GM11168 (cell line): ENCODE data around the gene LRRC52.

Experiments
- in situ Hi-C: fragments of 300-500 bp; cut with MboI; formaldehyde crosslinking; loops from one replicate; pipeline ENCODE4 v1.12.0; 2022; ENCODE audit warnings: low sequenced_read_pairs; ENCODE audit not compliant: unreplicated experiment

LRRC52 gene

GRCh38 chr1:165543532-165544438, at the start of gene LRRC52:
Gene LRRC52, plus strand, starts transcription at chr1:165544000. Its CDS starts 297 bp downstream, at chr1:165544297.
- in situ Hi-C loops = no loop called here

- in situ Hi-C loops = no loop called here
Measured at GRCh38 chr1:165494949-165495857, 48.6 kb upstream of the LRRC52 start.

- in situ Hi-C loops = no loop called here
Measured at GRCh38 chr1:165495858-165496205, 48.0 kb upstream of the LRRC52 start.

- in situ Hi-C loops = no loop called here
Measured at GRCh38 chr1:165496501-165496900, 47.3 kb upstream of the LRRC52 start.

- in situ Hi-C loops = no loop called here
Measured at GRCh38 chr1:165497069-165498013, 46.5 kb upstream of the LRRC52 start.

- in situ Hi-C loops = no loop called here
Measured at GRCh38 chr1:165501330-165501969, 42.4 kb upstream of the LRRC52 start.

GRCh38 chr1:165501970-165502348, 41.8 kb upstream of the LRRC52 start:
- in situ Hi-C loops = no loop called here

- in situ Hi-C loops = no loop called here
Measured at GRCh38 chr1:165507570-165507969, 36.2 kb upstream of the LRRC52 start.

- in situ Hi-C loops = no loop called here
Measured at GRCh38 chr1:165508291-165508690, 35.5 kb upstream of the LRRC52 start.

- in situ Hi-C loops = no loop called here
Measured at GRCh38 chr1:165512816-165513215, 31.0 kb upstream of the LRRC52 start.

GRCh38 chr1:165516469-165516868, 27.3 kb upstream of the LRRC52 start:
- in situ Hi-C loops = no loop called here

GRCh38 chr1:165520646-165521045, 23.2 kb upstream of the LRRC52 start:
- in situ Hi-C loops = no loop called here

- in situ Hi-C loops = no loop called here
Measured at GRCh38 chr1:165524639-165525285, 19.0 kb upstream of the LRRC52 start.

- in situ Hi-C loops = no loop called here
Measured at GRCh38 chr1:165525708-165526107, 18.1 kb upstream of the LRRC52 start.

GRCh38 chr1:165527251-165528007, 16.4 kb upstream of the LRRC52 start:
- in situ Hi-C loops = no loop called here

- in situ Hi-C loops = no loop called here
Measured at GRCh38 chr1:165531021-165531420, 12.8 kb upstream of the LRRC52 start.

GRCh38 chr1:165532053-165532452, 11.7 kb upstream of the LRRC52 start:
- in situ Hi-C loops = no loop called here

- in situ Hi-C loops = no loop called here
Measured at GRCh38 chr1:165533254-165533653, 10.5 kb upstream of the LRRC52 start.
